RWPE2 (cell line): Measurements from ENCODE around the gene SCLT1.

Experiments used
- ATAC-seq: fragments of 200-7000 bp; cut with Tn5 transposase; 3 replicates; pipeline ENCODE4 v1.9.1; 2021; ENCODE audit warnings: low read depth
- DNase-seq: peaks from one replicate; pipeline ENCODE4 v3.0.0-alpha.2; 2020; ENCODE audit warnings: low spot score
- H3K27ac ChIP-seq: fragments of 450-650 bp; 2 replicates; pipeline ENCODE4 v1.5.1; 2017; ENCODE audit warnings: mild to moderate bottlenecking; ENCODE audit not compliant: poor library complexity, severe bottlenecking
- H3K27me3 ChIP-seq: fragments of 250-450 bp; sonication (Bioruptor Pico); 2 replicates; pipeline ENCODE4 v1.5.1; 2021; ENCODE audit warnings: mild to moderate bottlenecking, moderate library complexity; ENCODE audit not compliant: insufficient read depth, poor library complexity, severe bottlenecking
- H3K36me3 ChIP-seq: fragments of 250-450 bp; sonication (Bioruptor Pico); 2 replicates; pipeline ENCODE4 v1.5.1; 2020; ENCODE audit warnings: low read depth, mild to moderate bottlenecking, moderate library complexity
- H3K4me1 ChIP-seq: fragments of 250-450 bp; sonication (Bioruptor Pico); 2 replicates; pipeline ENCODE4 v1.5.1; 2021; ENCODE audit warnings: mild to moderate bottlenecking, moderate library complexity; ENCODE audit not compliant: insufficient read depth, poor library complexity, severe bottlenecking
- H3K4me3 ChIP-seq: fragments of 250-450 bp; sonication (Bioruptor Pico); 2 replicates; pipeline ENCODE4 v1.5.1; 2021; ENCODE audit warnings: mild to moderate bottlenecking, moderate library complexity; ENCODE audit not compliant: severe bottlenecking
- H3K9me3 ChIP-seq: fragments of 250-450 bp; sonication (Bioruptor Pico); 2 replicates; pipeline ENCODE4 v1.5.1; 2021; ENCODE audit warnings: mild to moderate bottlenecking, moderate library complexity; ENCODE audit not compliant: severe bottlenecking
- CTCF ChIP-seq: fragments of 450-650 bp; IDR thresholded peaks from one replicate; pipeline ENCODE4 v1.5.1; 2017; ENCODE audit warnings: mild to moderate bottlenecking, moderate library complexity; ENCODE audit not compliant: poor library complexity, severe bottlenecking

The SCLT1 gene

GRCh38 chr4:128957459-128957858 is 135.9 kb downstream of the SCLT1 start:
- no peak for DNase-seq
- Histone ChIP-seq H3K27me3 (no peaks in the 10 kb centered on the region), H3K4me1 (no peaks in the 10 kb centered on the region), H3K9me3 (no peaks in the 10 kb centered on the region), H3K36me3 (peaks cover 8% of the 10 kb centered on the region; the same call in 1 of the 2 replicates), H3K4me3 (no peak overlapping the region), H3K27ac (no peak overlapping the region)
- ATAC-seq, result no peak
- no peak for TF ChIP-seq CTCF

GRCh38 chr4:128955751-128956150 is 137.6 kb downstream of the SCLT1 start:
- Histone ChIP-seq H3K4me3 (no peak overlapping the region), H3K36me3 (peaks cover 10% of the 10 kb centered on the region; the same call in 1 of the 2 replicates), H3K9me3 (no peaks in the 10 kb centered on the region), H3K4me1 (no peaks in the 10 kb centered on the region), H3K27me3 (no peaks in the 10 kb centered on the region), H3K27ac (no peak overlapping the region)
- TF ChIP-seq CTCF, result no peak
- ATAC-seq (no peak), DNase-seq (no peak)

- peaks cover 15% of the 10 kb centered on the region for H3K36me3 ChIP-seq
- H3K4me3 ChIP-seq, result no peak overlapping the region
- H3K4me1 ChIP-seq, result no peaks in the 10 kb centered on the region
- H3K9me3 ChIP-seq, result no peaks in the 10 kb centered on the region
- no peak for TF ChIP-seq CTCF
- DNase-seq, result no peak
- ATAC-seq, result no peak
- H3K27me3 ChIP-seq, result no peaks in the 10 kb centered on the region
- no peak overlapping the region for H3K27ac ChIP-seq
Measured at GRCh38 chr4:128954941-128955340, 138.4 kb downstream of the SCLT1 start.

GRCh38 chr4:128951316-128951715 is 142.0 kb downstream of the SCLT1 start:
- no peaks in the 10 kb centered on the region for H3K4me1 ChIP-seq
- H3K27me3 ChIP-seq, result no peaks in the 10 kb centered on the region
- no peak overlapping the region for H3K4me3 ChIP-seq
- DNase-seq, result no peak
- no peaks in the 10 kb centered on the region for H3K9me3 ChIP-seq
- no peak overlapping the region for H3K27ac ChIP-seq
- no peak for TF ChIP-seq CTCF
- ATAC-seq, result no peak
- H3K36me3 ChIP-seq, result peaks cover 13% of the 10 kb centered on the region

GRCh38 chr4:128950796-128951195 is 142.5 kb downstream of the SCLT1 start:
- Histone ChIP-seq H3K36me3 (peaks cover 14% of the 10 kb centered on the region), H3K27me3 (no peaks in the 10 kb centered on the region), H3K4me3 (no peak overlapping the region), H3K27ac (no peak overlapping the region), H3K9me3 (no peaks in the 10 kb centered on the region), H3K4me1 (no peaks in the 10 kb centered on the region)
- no peak for TF ChIP-seq CTCF
- DNase-seq (no peak), ATAC-seq (no peak)
